Measurements from ENCODE around the gene PPP2R1B.
"Not testable (repeated sequence)": the region's sequence is repeated elsewhere in the genome, so short reads cannot be mapped to it uniquely, and the experiment has no call there.

The PPP2R1B gene

GRCh38 chr11:111797145-111797581, 31.0 kb upstream of the PPP2R1B start:
- H3K4me3 ChIP-seq (ENCODE audit: low read depth in 1 of 2, low read length in 2 of 2), result no peak overlapping the region
- H3K9ac ChIP-seq (ENCODE audit: low read length), result no peak overlapping the region
- H3K9me3 ChIP-seq (ENCODE audit: low read length), result no peaks in the 10 kb centered on the region
- no peaks in the 10 kb centered on the region for H3K27me3 ChIP-seq (ENCODE audit: control insufficient read depth in 1 of 2, insufficient read depth in 2 of 2, low read length in 2 of 2)
- H3K4me1 ChIP-seq (ENCODE audit: insufficient read depth, low read length), result no peaks in the 10 kb centered on the region
- H3K36me3 ChIP-seq (ENCODE audit: insufficient read depth, low read length), result peaks cover 5% of the 10 kb centered on the region
- no peak overlapping the region for H3K27ac ChIP-seq (ENCODE audit: low read depth, low read length)

GRCh38 chr11:111796696-111797095, 30.5 kb upstream of the PPP2R1B start:
- Histone ChIP-seq H3K9me3 (ENCODE audit: low read length) (no peaks in the 10 kb centered on the region), H3K9ac (ENCODE audit: low read length) (no peak overlapping the region), H3K27me3 (ENCODE audit: control insufficient read depth in 1 of 2, insufficient read depth in 2 of 2, low read length in 2 of 2) (no peaks in the 10 kb centered on the region), H3K27ac (ENCODE audit: low read depth, low read length) (no peak overlapping the region), H3K4me1 (ENCODE audit: insufficient read depth, low read length) (no peaks in the 10 kb centered on the region), H3K4me3 (ENCODE audit: low read depth in 1 of 2, low read length in 2 of 2) (no peak overlapping the region), H3K36me3 (ENCODE audit: insufficient read depth, low read length) (no peaks in the 10 kb centered on the region)

DNA sequence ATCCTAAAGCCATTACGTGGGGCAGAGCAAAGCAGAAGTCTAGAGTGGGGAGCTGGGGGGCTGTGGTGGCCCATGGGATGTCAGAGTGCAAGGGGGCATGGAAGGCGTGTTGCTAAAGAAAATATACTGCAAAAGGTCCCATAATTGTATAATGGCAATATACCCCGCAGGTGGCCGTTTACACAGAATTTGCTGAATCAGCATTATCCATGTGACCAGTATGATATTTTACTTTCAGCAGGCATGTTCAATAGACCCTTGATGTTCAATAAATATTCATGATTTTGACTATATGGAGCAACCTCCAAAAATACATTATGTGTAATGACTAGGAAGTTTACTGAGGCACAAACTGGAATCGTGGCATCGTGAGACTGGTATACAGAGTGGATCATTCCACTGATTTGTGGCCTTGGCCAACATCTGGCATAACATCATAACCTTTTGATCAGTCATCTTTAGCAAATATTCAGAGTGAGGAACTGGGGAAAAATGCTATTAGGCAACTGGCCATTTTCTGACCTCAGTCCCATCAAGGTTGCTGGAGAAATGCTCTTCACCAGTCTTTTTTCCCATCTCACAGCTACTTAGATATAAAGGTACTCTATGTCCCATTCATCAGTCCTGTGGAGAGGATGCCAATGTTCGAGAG, 29.3 kb upstream of the PPP2R1B start:
- no peaks in the 10 kb centered on the region for H3K27me3 ChIP-seq (ENCODE audit: control insufficient read depth in 1 of 2, insufficient read depth in 2 of 2, low read length in 2 of 2)
- no peak overlapping the region for H3K4me3 ChIP-seq (ENCODE audit: low read depth in 1 of 2, low read length in 2 of 2)
- no peaks in the 10 kb centered on the region for H3K4me1 ChIP-seq (ENCODE audit: insufficient read depth, low read length)
- no peak overlapping the region for H3K27ac ChIP-seq (ENCODE audit: low read depth, low read length)
- no peaks in the 10 kb centered on the region for H3K9me3 ChIP-seq (ENCODE audit: low read length)
- no peak overlapping the region for H3K9ac ChIP-seq (ENCODE audit: low read length)
- no peaks in the 10 kb centered on the region for H3K36me3 ChIP-seq (ENCODE audit: insufficient read depth, low read length)

GRCh38 chr11:111793863-111794262, 27.7 kb upstream of the PPP2R1B start:
- no peaks in the 10 kb centered on the region for H3K27me3 ChIP-seq (ENCODE audit: control insufficient read depth in 1 of 2, insufficient read depth in 2 of 2, low read length in 2 of 2)
- no peaks in the 10 kb centered on the region for H3K4me1 ChIP-seq (ENCODE audit: insufficient read depth, low read length)
- no peaks in the 10 kb centered on the region for H3K36me3 ChIP-seq (ENCODE audit: insufficient read depth, low read length)
- H3K9ac ChIP-seq (ENCODE audit: low read length), result no peak overlapping the region
- H3K9me3 ChIP-seq (ENCODE audit: low read length), result no peaks in the 10 kb centered on the region
- H3K4me3 ChIP-seq (ENCODE audit: low read depth in 1 of 2, low read length in 2 of 2), result no peak overlapping the region
- no peak overlapping the region for H3K27ac ChIP-seq (ENCODE audit: low read depth, low read length)

DNA sequence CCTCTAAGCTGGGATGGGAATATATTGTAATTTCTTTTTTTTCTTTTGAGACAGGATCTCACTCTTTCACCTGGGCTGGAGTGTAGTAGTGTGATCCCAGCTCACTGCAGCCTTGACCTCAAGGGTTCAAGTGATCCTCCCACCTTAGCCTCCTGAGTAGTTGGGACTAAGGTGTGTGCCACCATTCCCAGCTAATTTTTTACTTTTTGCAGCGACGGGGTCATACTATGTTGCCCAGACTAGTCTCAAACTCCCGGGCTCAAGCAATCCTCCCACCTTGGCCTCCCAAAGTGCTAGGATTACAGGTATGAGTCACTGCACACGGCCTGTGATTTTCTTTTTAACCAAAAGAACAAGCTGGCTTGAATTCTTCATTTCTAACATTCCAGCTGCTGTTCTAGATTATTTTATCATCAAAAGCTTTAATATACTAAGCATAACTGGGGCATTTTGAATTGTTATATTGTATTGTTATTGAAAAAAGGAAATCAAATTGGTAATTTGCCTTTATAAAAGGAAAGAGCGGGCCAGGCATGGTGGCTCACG, 26.8 kb upstream of the PPP2R1B start:
- Histone ChIP-seq H3K9me3 (ENCODE audit: low read length) (no peaks in the 10 kb centered on the region), H3K36me3 (ENCODE audit: insufficient read depth, low read length) (no peaks in the 10 kb centered on the region), H3K27ac (ENCODE audit: low read depth, low read length) (no peak overlapping the region), H3K27me3 (ENCODE audit: control insufficient read depth in 1 of 2, insufficient read depth in 2 of 2, low read length in 2 of 2) (no peaks in the 10 kb centered on the region), H3K4me3 (ENCODE audit: low read depth in 1 of 2, low read length in 2 of 2) (no peak overlapping the region), H3K9ac (ENCODE audit: low read length) (no peak overlapping the region), H3K4me1 (ENCODE audit: insufficient read depth, low read length) (peaks cover 7% of the 10 kb centered on the region)

DNA sequence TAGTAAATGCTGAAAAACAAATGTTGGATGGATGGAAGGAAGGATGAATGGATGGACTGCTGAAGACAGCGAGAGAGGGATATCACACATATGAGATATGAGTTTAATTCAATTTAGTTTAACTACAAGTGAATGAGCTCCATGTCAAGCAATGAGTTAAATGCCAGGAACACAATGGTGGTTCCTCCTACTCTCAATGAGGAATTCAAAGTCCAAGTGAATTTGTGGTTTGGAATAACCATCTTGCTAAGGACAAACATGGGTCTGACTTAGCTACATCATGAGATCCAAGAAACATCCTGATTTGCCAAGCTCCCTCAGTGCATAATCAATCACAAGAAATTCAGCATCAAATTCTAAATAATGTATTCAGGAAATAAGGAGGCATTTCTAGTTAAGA, 26.1 kb upstream of the PPP2R1B start:
- Histone ChIP-seq H3K27me3 (ENCODE audit: control insufficient read depth in 1 of 2, insufficient read depth in 2 of 2, low read length in 2 of 2) (no peaks in the 10 kb centered on the region), H3K36me3 (ENCODE audit: insufficient read depth, low read length) (no peaks in the 10 kb centered on the region), H3K27ac (ENCODE audit: low read depth, low read length) (no peak overlapping the region), H3K4me1 (ENCODE audit: insufficient read depth, low read length) (peaks cover 10% of the 10 kb centered on the region), H3K9me3 (ENCODE audit: low read length) (no peaks in the 10 kb centered on the region), H3K9ac (ENCODE audit: low read length) (no peak overlapping the region), H3K4me3 (ENCODE audit: low read depth in 1 of 2, low read length in 2 of 2) (no peak overlapping the region)

DNA sequence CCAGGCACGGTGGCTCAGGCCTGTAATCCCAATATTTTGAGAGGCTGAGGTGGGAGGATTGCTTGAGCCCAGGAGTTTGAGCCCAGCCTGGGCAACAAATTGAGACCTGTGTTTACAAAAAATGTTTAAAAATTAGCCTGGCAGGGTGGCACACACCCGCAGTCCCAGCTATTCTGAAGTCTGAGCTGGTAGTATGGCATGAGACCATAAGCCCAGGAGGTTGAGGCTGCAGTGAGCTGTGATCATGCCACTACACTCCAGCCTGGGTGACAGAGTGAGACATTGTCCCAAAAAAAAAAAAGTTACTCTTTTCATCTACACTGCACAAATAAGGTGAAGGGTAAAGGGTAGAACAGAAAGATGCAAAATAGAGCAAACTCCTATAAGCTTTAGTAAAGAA, 22.3 kb upstream of the PPP2R1B start:
- H3K4me3 ChIP-seq (ENCODE audit: low read depth in 1 of 2, low read length in 2 of 2), result no peak overlapping the region
- no peak overlapping the region for H3K9ac ChIP-seq (ENCODE audit: low read length)
- no peak overlapping the region for H3K27ac ChIP-seq (ENCODE audit: low read depth, low read length)
- peaks cover 10% of the 10 kb centered on the region for H3K4me1 ChIP-seq (ENCODE audit: insufficient read depth, low read length)
- peaks cover 17% of the 10 kb centered on the region for H3K36me3 ChIP-seq (ENCODE audit: insufficient read depth, low read length)
- H3K27me3 ChIP-seq (ENCODE audit: control insufficient read depth in 1 of 2, insufficient read depth in 2 of 2, low read length in 2 of 2), result no peaks in the 10 kb centered on the region
- no peaks in the 10 kb centered on the region for H3K9me3 ChIP-seq (ENCODE audit: low read length)

DNA sequence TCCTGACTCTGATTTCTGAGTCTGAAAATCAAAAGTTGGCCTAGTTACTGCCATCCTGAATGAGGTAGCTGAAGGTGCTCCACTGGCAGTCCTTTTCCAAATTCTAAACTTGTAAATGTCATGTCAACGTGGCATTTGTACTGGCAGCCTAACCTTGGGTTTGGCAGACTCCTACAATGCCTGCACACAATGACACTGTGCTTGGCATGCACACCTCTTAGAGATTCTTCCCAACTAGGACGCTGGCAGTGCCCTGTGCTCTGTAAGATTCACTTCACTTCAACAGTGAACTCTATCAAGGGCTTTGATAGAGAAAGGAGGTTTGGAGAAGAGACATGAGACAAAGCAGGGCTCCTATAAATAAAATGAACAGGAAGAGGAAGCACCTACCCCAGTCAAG, 21.9 kb upstream of the PPP2R1B start:
- H3K4me1 ChIP-seq (ENCODE audit: insufficient read depth, low read length), result peaks cover 10% of the 10 kb centered on the region
- H3K27ac ChIP-seq (ENCODE audit: low read depth, low read length), result no peak overlapping the region
- H3K36me3 ChIP-seq (ENCODE audit: insufficient read depth, low read length), result peaks cover 17% of the 10 kb centered on the region
- H3K4me3 ChIP-seq (ENCODE audit: low read depth in 1 of 2, low read length in 2 of 2), result no peak overlapping the region
- H3K9ac ChIP-seq (ENCODE audit: low read length), result no peak overlapping the region
- H3K9me3 ChIP-seq (ENCODE audit: low read length), result no peaks in the 10 kb centered on the region
- no peaks in the 10 kb centered on the region for H3K27me3 ChIP-seq (ENCODE audit: control insufficient read depth in 1 of 2, insufficient read depth in 2 of 2, low read length in 2 of 2)

DNA sequence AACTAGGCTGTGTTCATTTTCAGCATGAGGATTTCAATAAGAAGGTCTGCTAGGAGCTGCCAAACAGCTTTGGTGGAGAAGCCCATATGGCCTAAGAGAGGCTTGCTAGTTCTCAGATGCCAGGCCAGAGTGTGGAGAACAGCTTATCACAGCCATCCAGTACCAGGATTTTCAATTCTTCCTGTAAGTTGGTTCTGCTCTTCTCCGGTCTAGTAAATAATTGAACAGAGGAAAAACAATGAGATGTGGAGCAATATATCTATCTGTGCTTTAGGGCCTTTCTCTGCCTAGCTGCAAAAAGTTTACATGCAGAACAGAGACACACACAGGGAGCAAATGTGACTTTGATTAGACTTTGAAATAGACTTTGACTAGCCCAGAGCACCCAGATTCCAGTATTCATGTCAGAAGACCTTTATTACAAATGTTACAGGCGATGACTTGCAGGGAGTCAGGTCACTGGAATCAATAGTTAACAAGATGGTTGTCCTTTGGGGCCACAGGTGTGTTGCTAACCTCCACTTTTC, 19.8 kb upstream of the PPP2R1B start:
- Histone ChIP-seq H3K27ac (ENCODE audit: low read depth, low read length) (no peak overlapping the region), H3K36me3 (ENCODE audit: insufficient read depth, low read length) (peaks cover 17% of the 10 kb centered on the region), H3K4me3 (ENCODE audit: low read depth in 1 of 2, low read length in 2 of 2) (no peak overlapping the region), H3K9me3 (ENCODE audit: low read length) (no peaks in the 10 kb centered on the region), H3K9ac (ENCODE audit: low read length) (no peak overlapping the region), H3K4me1 (ENCODE audit: insufficient read depth, low read length) (peaks cover 10% of the 10 kb centered on the region), H3K27me3 (ENCODE audit: control insufficient read depth in 1 of 2, insufficient read depth in 2 of 2, low read length in 2 of 2) (no peaks in the 10 kb centered on the region)

DNA sequence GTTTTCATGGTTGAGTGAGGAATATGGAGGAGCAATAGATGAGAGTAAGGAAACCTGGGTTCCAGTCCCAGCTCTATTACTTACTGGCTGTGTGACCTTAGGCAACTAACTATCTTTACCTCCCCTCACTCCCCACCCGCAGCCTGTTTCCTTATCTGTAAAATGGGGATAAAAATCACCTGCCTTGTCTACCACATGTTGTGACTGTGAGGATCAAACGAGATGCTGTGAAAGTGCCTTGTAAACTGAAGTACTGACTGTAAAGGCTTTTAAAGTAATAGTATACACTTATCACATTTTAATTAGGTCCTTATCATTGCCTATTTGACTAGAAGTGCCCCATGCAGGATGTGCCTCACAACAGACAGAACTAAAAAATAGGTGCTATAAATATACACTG, 18.9 kb upstream of the PPP2R1B start:
- Histone ChIP-seq H3K4me1 (ENCODE audit: insufficient read depth, low read length) (peaks cover 10% of the 10 kb centered on the region), H3K4me3 (ENCODE audit: low read depth in 1 of 2, low read length in 2 of 2) (no peak overlapping the region), H3K27ac (ENCODE audit: low read depth, low read length) (no peak overlapping the region), H3K9ac (ENCODE audit: low read length) (no peak overlapping the region), H3K27me3 (ENCODE audit: control insufficient read depth in 1 of 2, insufficient read depth in 2 of 2, low read length in 2 of 2) (no peaks in the 10 kb centered on the region), H3K36me3 (ENCODE audit: insufficient read depth, low read length) (peaks cover 17% of the 10 kb centered on the region), H3K9me3 (ENCODE audit: low read length) (no peaks in the 10 kb centered on the region)

GRCh38 chr11:111784311-111784710, 18.1 kb upstream of the PPP2R1B start:
- H3K27me3 ChIP-seq (ENCODE audit: control insufficient read depth in 1 of 2, insufficient read depth in 2 of 2, low read length in 2 of 2); H3K27ac ChIP-seq (ENCODE audit: low read depth, low read length); H3K4me3 ChIP-seq (ENCODE audit: low read depth in 1 of 2, low read length in 2 of 2); H3K9me3 ChIP-seq (ENCODE audit: low read length); H3K9ac ChIP-seq (ENCODE audit: low read length): not testable (repeated sequence)
- peaks cover 17% of the 10 kb centered on the region for H3K36me3 ChIP-seq (ENCODE audit: insufficient read depth, low read length)
- peaks cover 10% of the 10 kb centered on the region for H3K4me1 ChIP-seq (ENCODE audit: insufficient read depth, low read length)
